ENCODE results near the gene RPS6KB2.

The RPS6KB2 gene

GRCh38 chr11:67406420-67406968 is 21.8 kb upstream of the RPS6KB2 start:
- Histone ChIP-seq H3K27me3 (ENCODE audit: insufficient read depth, poor library complexity, severe bottlenecking) (no peaks in the 10 kb centered on the region), H3K4me3 (replicated peaks; ENCODE audit: insufficient read depth, low read length) (no peak overlapping the region), H3K27ac (replicated peaks) (peak overlapping the region; percentile 94)
- TF ChIP-seq GABPA (IDR thresholded peaks at IDR 0.05; ENCODE audit: low read depth), result no peak
- TF ChIP-seq SPI1 (IDR thresholded peaks at IDR 0.05; ENCODE audit: borderline replicate concordance, low read depth), result no peak
- TF ChIP-seq POLR2AphosphoS5 (IDR thresholded peaks at IDR 0.05; ENCODE audit: low read depth), result no peak
- no peak for DNase-seq (ENCODE audit: low read depth in 1 of 2, low spot score in 1 of 2)

- no peak for DNase-seq (ENCODE audit: low read depth in 1 of 2, low spot score in 1 of 2)
- Histone ChIP-seq H3K27ac (replicated peaks) (peak overlapping the region; percentile 81), H3K27me3 (ENCODE audit: insufficient read depth, poor library complexity, severe bottlenecking) (no peaks in the 10 kb centered on the region), H3K4me3 (replicated peaks; ENCODE audit: insufficient read depth, low read length) (no peak overlapping the region)
- TF ChIP-seq CTCF (IDR thresholded peaks at IDR 0.05; ENCODE audit: insufficient read depth, low read length), result no peak
- no peak for TF ChIP-seq SPI1 (IDR thresholded peaks at IDR 0.05; ENCODE audit: borderline replicate concordance, low read depth)
- no peak for TF ChIP-seq GABPA (IDR thresholded peaks at IDR 0.05; ENCODE audit: low read depth)
- no peak for TF ChIP-seq REST (IDR thresholded peaks at IDR 0.05; ENCODE audit: insufficient replicate concordance, low read depth)
- no peak for TF ChIP-seq POLR2AphosphoS5 (IDR thresholded peaks at IDR 0.05; ENCODE audit: low read depth)
These were observed 21.2 kb upstream of the RPS6KB2 start for GRCh38 chr11:67406969-67407687.

- H3K27ac ChIP-seq (replicated peaks), result peak overlapping the region; percentile 81
- no peak for TF ChIP-seq CTCF (IDR thresholded peaks at IDR 0.05; ENCODE audit: insufficient read depth, low read length)
- no peak for TF ChIP-seq SPI1 (IDR thresholded peaks at IDR 0.05; ENCODE audit: borderline replicate concordance, low read depth)
- TF ChIP-seq GABPA (IDR thresholded peaks at IDR 0.05; ENCODE audit: low read depth), result no peak
- TF ChIP-seq REST (IDR thresholded peaks at IDR 0.05; ENCODE audit: insufficient replicate concordance, low read depth), result no peak
- no peak for TF ChIP-seq POLR2AphosphoS5 (IDR thresholded peaks at IDR 0.05; ENCODE audit: low read depth)
- no peak for DNase-seq (ENCODE audit: low read depth in 1 of 2, low spot score in 1 of 2)
- no peak overlapping the region for H3K4me3 ChIP-seq (replicated peaks; ENCODE audit: insufficient read depth, low read length)
- no peaks in the 10 kb centered on the region for H3K27me3 ChIP-seq (ENCODE audit: insufficient read depth, poor library complexity, severe bottlenecking)
These were observed 20.6 kb upstream of the RPS6KB2 start for GRCh38 chr11:67407688-67408163.

GRCh38 chr11:67408437-67409200 is 19.7 kb upstream of the RPS6KB2 start:
- Histone ChIP-seq H3K4me3 (replicated peaks; ENCODE audit: insufficient read depth, low read length) (no peak overlapping the region), H3K27ac (replicated peaks) (peak overlapping the region; percentile 81), H3K27me3 (ENCODE audit: insufficient read depth, poor library complexity, severe bottlenecking) (no peaks in the 10 kb centered on the region)
- peak in 1 of 2 experiments; percentile 44 for DNase-seq (ENCODE audit: low read depth in 1 of 2, low spot score in 1 of 2)
- TF ChIP-seq REST (IDR thresholded peaks at IDR 0.05; ENCODE audit: insufficient replicate concordance, low read depth) (no peak), POLR2AphosphoS5 (IDR thresholded peaks at IDR 0.05; ENCODE audit: low read depth) (no peak)

Data from HL-60 (cell line).